CD4-positive, alpha-beta memory T cell (primary cell): ENCODE results near the gene KCNB1. TPM values are rescaled to one million over a fixed set of nuclear protein-coding genes. Genes with fewer than 3 reads are reported as not detected.

Experiments used
- CTCF ChIA-PET: fragments of 350-600 bp; sonication (Branson Sonifier 250); formaldehyde crosslinking; loops from one replicate; lab custom pipeline; 2021; ENCODE audit warnings: inconsistent platforms; ENCODE audit not compliant: partially characterized antibody; lab: Charles Lee
- POLR2A ChIA-PET: fragments of 350-600 bp; sonication (Branson Sonifier 250); formaldehyde crosslinking; loops from one replicate; lab custom pipeline; 2021; ENCODE audit not compliant: partially characterized antibody; lab: Charles Lee
- DNase-seq, 5 donors: peaks; one replicate each; pipeline versions ENCODE4 v3.0.0 to v3.0.0-alpha.2; 2020 to 2022; ENCODE audit warnings: mixed read lengths in 1 of 5
- H3K27ac ChIP-seq: one replicate; pipeline ENCODE4 v1.7.0; 2013; ENCODE audit warnings: low read depth, low read length
- H3K27me3 ChIP-seq: 2 replicates; pipeline ENCODE4 v1.7.0; 2013; ENCODE audit warnings: mild to moderate bottlenecking, low read length, moderate library complexity; ENCODE audit not compliant: insufficient read depth
- H3K36me3 ChIP-seq: 2 replicates; pipeline ENCODE4 v1.7.0; 2013; ENCODE audit warnings: mild to moderate bottlenecking, low read length, moderate library complexity; ENCODE audit not compliant: insufficient read depth
- H3K4me1 ChIP-seq: 2 replicates; pipeline ENCODE4 v1.7.0; 2013; ENCODE audit warnings: mild to moderate bottlenecking, low read length, moderate library complexity; ENCODE audit not compliant: insufficient read depth
- H3K4me3 ChIP-seq, 2 donors: one replicate each; pipeline ENCODE4 v1.7.0; 2013; ENCODE audit warnings: low read length in 2 of 2, mild to moderate bottlenecking in 1 of 2
- H3K9me3 ChIP-seq, 2 donors: one replicate each; pipeline ENCODE4 v1.7.0; 2013; ENCODE audit warnings: low read length in 2 of 2, control low read depth in 1 of 2; ENCODE audit not compliant: control insufficient read depth in 1 of 2
- H3K27ac Mint-ChIP-seq, 7 donors: one replicate each; pipeline ENCODE4 v1.8.0; 2020 to 2021; ENCODE audit warnings: mixed read lengths in 7 of 7, mild to moderate bottlenecking in 6 of 7, inconsistent platforms in 3 of 7, moderate library complexity in 3 of 7
- H3K27me3 Mint-ChIP-seq, 2 donors: one replicate each; pipeline ENCODE4 v1.8.0; 2020 to 2021; ENCODE audit warnings: mixed read lengths in 2 of 2
- H3K36me3 Mint-ChIP-seq, 2 donors: one replicate each; pipeline ENCODE4 v1.8.0; 2020 to 2021; ENCODE audit warnings: mixed read lengths in 2 of 2, inconsistent platforms in 1 of 2, mild to moderate bottlenecking in 1 of 2
- H3K4me1 Mint-ChIP-seq, 4 donors: one replicate each; pipeline ENCODE4 v1.8.0; 2020 to 2021; ENCODE audit warnings: mixed read lengths in 4 of 4, mild to moderate bottlenecking in 1 of 4
- H3K4me3 Mint-ChIP-seq, 8 donors: one replicate each; pipeline ENCODE4 v1.8.0; 2020 to 2021; ENCODE audit warnings: mixed read lengths in 8 of 8, mild to moderate bottlenecking in 7 of 8, moderate library complexity in 6 of 8, inconsistent platforms in 3 of 8
- H3K9me3 Mint-ChIP-seq, 8 donors: one replicate each; pipeline ENCODE4 v1.8.0; 2020 to 2021; ENCODE audit warnings: mixed read lengths in 8 of 8, mild to moderate bottlenecking in 5 of 8, inconsistent platforms in 3 of 8, moderate library complexity in 1 of 8
- intact Hi-C: fragments of 100-400 bp; cut with micrococcal nuclease; formaldehyde crosslinking; loops from one replicate; pipeline ENCODE4 v1.15.1; 2023
- polyA plus RNA-seq, 2 donors: library from polyadenylated mRNA; unstranded; fragments of 300-500 nt; fragmentation: Illumina TruSeq; gene quantifications; one replicate each; pipeline ENCODE4 v1.2.3, GENCODE V29; 2021
- total RNA-seq, 2 experiments: library from RNA; stranded (reverse); gene quantifications; one replicate each; pipeline ENCODE4 v1.2.3, GENCODE V29; 2021

Gene KCNB1
- total and polyA plus RNA-seq, 4 experiments from 2014 or later = 0.09 TPM; not detected in 3

DNA sequence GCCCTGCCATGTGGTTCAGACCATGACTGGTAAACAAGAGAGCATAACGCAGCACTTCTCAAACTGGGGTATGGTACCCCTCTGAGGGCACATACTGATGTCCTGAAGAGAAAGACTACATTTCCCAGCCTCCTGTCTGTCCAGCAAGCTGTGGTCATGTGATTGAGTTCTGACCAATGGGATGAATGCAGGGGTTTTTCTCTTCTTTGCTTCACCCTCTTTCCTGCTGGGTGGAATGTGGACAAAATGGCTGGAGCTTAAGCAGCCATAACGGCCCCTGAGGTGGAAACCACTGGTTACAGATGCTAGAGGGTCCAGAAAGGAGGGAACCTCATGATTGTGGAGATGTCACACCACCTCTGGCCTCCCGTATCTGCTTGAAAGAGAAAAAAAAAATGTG is 19.4 kb upstream of the KCNB1 start:
- no peak overlapping the region for H3K27ac Mint-ChIP-seq

DNA sequence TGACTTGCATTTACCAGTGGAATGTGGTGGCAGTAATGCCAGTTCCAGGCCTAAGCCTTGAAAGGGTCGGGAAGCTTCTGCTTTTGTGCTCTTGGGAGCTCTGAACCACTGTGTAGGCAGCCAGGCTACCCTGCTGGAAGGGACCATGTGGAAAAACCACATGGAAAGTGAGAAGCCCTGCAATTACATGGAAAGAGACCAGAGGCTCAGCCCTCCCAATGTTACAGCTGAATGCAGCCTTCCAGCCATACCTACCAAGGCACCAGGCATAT is 14.9 kb upstream of the KCNB1 start:
- ChIA-PET CTCF (interaction anchor here (1.3 kb wide), 1 partner anchor 13 kb away, joined by 3 read pairs; no protein-coding TSS in a partner anchor), POLR2A (no interaction called here)
- intact Hi-C loops = no loop called here
- Mint-ChIP-seq H3K27me3 (peaks cover 19 to 27% of the 10 kb centered on the region in 2 donors), H3K36me3 (no peaks in the 10 kb centered on the region), H3K27ac (no peak overlapping the region), H3K4me3 (no peak overlapping the region), H3K4me1 (no peaks in the 10 kb centered on the region), H3K9me3 (peaks cover 0 to 3% (median 0%) of the 10 kb centered on the region in 8 donors)
- DNase-seq = no peak
- H3K36me3 ChIP-seq = no peaks in the 10 kb centered on the region
- H3K27me3 ChIP-seq = no peaks in the 10 kb centered on the region
- no peaks in the 10 kb centered on the region for H3K9me3 ChIP-seq
- H3K27ac ChIP-seq = no peak overlapping the region
- H3K4me3 ChIP-seq = no peak overlapping the region
- H3K4me1 ChIP-seq = no peaks in the 10 kb centered on the region

More for the DNA sequence above, 19.4 kb upstream of the KCNB1 start:
- H3K4me1 ChIP-seq = no peaks in the 10 kb centered on the region
- peaks cover 4% of the 10 kb centered on the region for H3K27me3 ChIP-seq
- POLR2A ChIA-PET = no interaction called here
- intact Hi-C loops = no loop called here
- no peaks in the 10 kb centered on the region for H3K4me1 Mint-ChIP-seq
- H3K36me3 ChIP-seq = no peaks in the 10 kb centered on the region
- no peaks in the 10 kb centered on the region for H3K9me3 ChIP-seq
- no peak overlapping the region for H3K4me3 Mint-ChIP-seq
- no peaks in the 10 kb centered on the region for H3K36me3 Mint-ChIP-seq
- CTCF ChIA-PET = no interaction called here
- no peak overlapping the region for H3K27ac ChIP-seq
- H3K4me3 ChIP-seq = no peak overlapping the region
- no peak for DNase-seq
- H3K9me3 Mint-ChIP-seq = peaks cover 0 to 3% (median under 1%) of the 10 kb centered on the region in 8 donors
- H3K27me3 Mint-ChIP-seq = peaks cover 17 to 38% of the 10 kb centered on the region in 2 donors

DNA sequence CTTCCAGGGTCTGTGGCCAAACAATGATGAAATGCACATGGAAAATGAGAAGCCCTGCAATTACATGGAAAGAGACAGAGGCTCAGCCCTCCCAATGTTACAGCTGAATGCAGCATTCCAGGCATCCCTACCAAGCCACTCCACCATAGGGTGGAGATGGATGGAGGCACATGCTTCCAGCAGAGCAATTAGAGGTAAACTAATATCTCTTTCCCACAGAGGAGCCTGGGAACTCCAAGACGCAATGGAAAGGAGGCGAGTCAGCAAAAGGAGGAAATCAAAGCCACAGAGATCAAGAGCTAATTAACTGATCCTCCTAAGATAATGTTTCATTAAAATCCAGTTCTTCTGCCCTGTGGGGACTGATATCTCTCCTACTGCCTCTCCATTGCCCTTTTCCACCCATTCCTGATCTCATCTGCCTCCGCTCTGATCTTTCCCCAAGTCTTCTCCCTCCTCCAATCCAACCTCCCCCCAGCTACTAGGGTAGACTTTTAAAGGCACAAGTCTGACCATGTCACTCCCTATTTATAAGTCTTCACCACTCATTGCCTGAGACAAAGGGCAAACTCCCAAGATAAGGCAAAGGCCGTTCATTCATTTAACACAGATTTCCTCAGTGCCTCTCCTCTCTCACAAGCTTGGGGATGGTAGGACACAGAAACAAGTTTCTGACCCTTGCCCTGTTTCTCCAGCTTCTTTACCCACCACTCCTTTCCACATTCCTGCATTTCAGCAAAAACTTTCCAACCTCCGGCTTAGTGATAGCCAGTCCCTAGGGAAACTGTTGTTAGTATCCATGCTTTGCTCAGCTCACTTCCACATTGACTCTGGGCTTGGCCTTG is 14.3 kb upstream of the KCNB1 start:
- DNase-seq = no peak
- Histone ChIP-seq H3K9me3 (no peaks in the 10 kb centered on the region), H3K36me3 (no peaks in the 10 kb centered on the region), H3K27me3 (no peaks in the 10 kb centered on the region), H3K27ac (no peak overlapping the region), H3K4me1 (no peaks in the 10 kb centered on the region), H3K4me3 (no peak overlapping the region)
- POLR2A ChIA-PET = no interaction called here
- H3K4me3 Mint-ChIP-seq = peak overlapping the region in 1 of 8 donors; percentile 46
- intact Hi-C loops = no loop called here
- H3K4me1 Mint-ChIP-seq = no peaks in the 10 kb centered on the region
- peaks cover 22 to 31% of the 10 kb centered on the region in 2 donors for H3K27me3 Mint-ChIP-seq
- peaks cover 0 to 5% (median 0%) of the 10 kb centered on the region in 8 donors for H3K9me3 Mint-ChIP-seq
- CTCF ChIA-PET = interaction anchor here (1.3 kb wide), 1 partner anchor 12 kb away, joined by 3 read pairs; no protein-coding TSS in a partner anchor
- no peaks in the 10 kb centered on the region for H3K36me3 Mint-ChIP-seq
- no peak overlapping the region for H3K27ac Mint-ChIP-seq

DNA sequence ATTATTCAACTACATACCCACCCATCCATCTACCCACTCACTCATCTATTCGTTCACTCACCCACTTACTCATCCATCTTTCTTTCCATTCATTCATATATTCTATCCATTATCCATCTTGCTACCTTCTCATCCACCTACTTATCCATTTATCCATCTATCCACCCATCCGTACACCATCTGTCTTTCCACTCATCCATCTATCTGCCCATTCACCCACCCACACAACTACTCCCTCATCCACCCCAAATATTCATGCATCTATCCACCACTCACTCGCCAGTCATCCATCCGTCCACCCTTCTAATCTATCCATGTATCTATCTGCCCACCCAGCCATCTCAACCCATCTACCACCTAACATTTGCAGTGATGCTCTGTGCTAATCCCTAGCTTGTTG is 13.6 kb upstream of the KCNB1 start:
- Histone ChIP-seq H3K4me3 (no peak overlapping the region), H3K4me1 (no peaks in the 10 kb centered on the region), H3K27ac (no peak overlapping the region), H3K36me3 (no peaks in the 10 kb centered on the region), H3K27me3 (peaks cover 5% of the 10 kb centered on the region), H3K9me3 (no peaks in the 10 kb centered on the region)
- intact Hi-C loops = no loop called here
- peaks cover 23 to 28% of the 10 kb centered on the region in 2 donors for H3K27me3 Mint-ChIP-seq
- no peak for DNase-seq
- H3K4me3 Mint-ChIP-seq = no peak overlapping the region
- no peak overlapping the region for H3K27ac Mint-ChIP-seq
- ChIA-PET CTCF (no interaction called here), POLR2A (no interaction called here)
- no peaks in the 10 kb centered on the region for H3K4me1 Mint-ChIP-seq
- peaks cover 0 to 8% (median 0%) of the 10 kb centered on the region in 8 donors for H3K9me3 Mint-ChIP-seq
- H3K36me3 Mint-ChIP-seq = peaks cover 0 to 4% of the 10 kb centered on the region in 2 donors

DNA sequence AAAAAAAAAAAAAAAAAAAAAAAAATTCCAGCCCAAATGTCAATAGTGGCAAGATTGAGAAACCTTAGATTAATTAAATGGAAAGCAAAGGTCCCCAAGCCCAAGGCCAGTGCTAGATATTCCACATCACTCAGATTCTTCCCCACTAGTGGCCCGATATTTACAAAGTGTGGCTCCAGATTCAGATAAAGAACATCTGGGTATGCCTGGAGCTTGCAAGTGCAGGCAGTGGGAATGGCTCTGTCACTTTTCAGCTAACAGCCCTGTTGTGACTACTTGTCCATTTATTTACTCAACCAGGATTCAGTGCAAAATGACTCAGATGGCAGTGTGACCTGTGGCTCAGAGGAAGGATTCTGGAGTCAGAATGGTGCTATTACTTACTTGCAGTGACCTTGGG is 8.2 kb upstream of the KCNB1 start:
- no peaks in the 10 kb centered on the region for H3K36me3 ChIP-seq
- peaks cover 41 to 45% of the 10 kb centered on the region in 2 donors for H3K27me3 Mint-ChIP-seq
- no peaks in the 10 kb centered on the region for H3K9me3 ChIP-seq
- H3K9me3 Mint-ChIP-seq = peaks cover 1 to 17% (median 11%) of the 10 kb centered on the region in 8 donors
- no peak for DNase-seq
- H3K36me3 Mint-ChIP-seq = peaks cover 0 to 13% of the 10 kb centered on the region in 2 donors
- ChIA-PET CTCF (no interaction called here), POLR2A (no interaction called here)
- H3K27me3 ChIP-seq = peaks cover 7% of the 10 kb centered on the region
- no peaks in the 10 kb centered on the region for H3K4me1 ChIP-seq
- intact Hi-C loops = no loop called here
- no peaks in the 10 kb centered on the region for H3K4me1 Mint-ChIP-seq
- H3K4me3 Mint-ChIP-seq = no peak overlapping the region
- H3K27ac ChIP-seq = no peak overlapping the region
- H3K27ac Mint-ChIP-seq = no peak overlapping the region
- H3K4me3 ChIP-seq = no peak overlapping the region

DNA sequence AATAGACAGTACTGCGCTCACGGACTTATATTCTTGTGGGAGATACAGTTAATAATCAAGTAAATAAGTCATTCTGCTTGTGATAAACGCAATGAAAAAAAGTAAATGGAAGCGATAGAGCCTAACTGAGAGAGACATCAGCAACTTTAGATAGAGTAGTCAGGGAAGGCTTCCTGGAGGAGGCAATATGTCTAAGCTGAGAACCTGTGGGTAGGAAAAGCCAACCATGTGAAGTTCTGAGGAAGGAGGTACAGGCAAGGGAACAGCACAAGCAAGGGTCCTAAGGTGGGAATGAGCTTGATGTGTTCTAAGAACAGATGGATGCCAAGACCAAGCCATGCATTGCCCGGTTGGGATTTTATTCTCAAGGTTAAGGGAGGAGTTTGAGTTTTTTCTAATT is 7.2 kb upstream of the KCNB1 start:
- Histone ChIP-seq H3K4me3 (no peak overlapping the region), H3K36me3 (no peaks in the 10 kb centered on the region), H3K9me3 (no peaks in the 10 kb centered on the region), H3K27me3 (peaks cover 14% of the 10 kb centered on the region), H3K4me1 (peaks cover 1% of the 10 kb centered on the region), H3K27ac (no peak overlapping the region)
- no peak for DNase-seq
- POLR2A ChIA-PET = no interaction called here
- Mint-ChIP-seq H3K4me1 (peaks cover under 1 to 3% (median 2%) of the 10 kb centered on the region in 4 donors), H3K36me3 (peaks cover 0 to 13% of the 10 kb centered on the region in 2 donors), H3K27ac (no peak overlapping the region), H3K27me3 (peaks cover 43 to 49% of the 10 kb centered on the region in 2 donors), H3K4me3 (no peak overlapping the region), H3K9me3 (peaks cover 3 to 17% (median 11%) of the 10 kb centered on the region in 8 donors)
- CTCF ChIA-PET = no interaction called here
- intact Hi-C loops = no loop called here

DNA sequence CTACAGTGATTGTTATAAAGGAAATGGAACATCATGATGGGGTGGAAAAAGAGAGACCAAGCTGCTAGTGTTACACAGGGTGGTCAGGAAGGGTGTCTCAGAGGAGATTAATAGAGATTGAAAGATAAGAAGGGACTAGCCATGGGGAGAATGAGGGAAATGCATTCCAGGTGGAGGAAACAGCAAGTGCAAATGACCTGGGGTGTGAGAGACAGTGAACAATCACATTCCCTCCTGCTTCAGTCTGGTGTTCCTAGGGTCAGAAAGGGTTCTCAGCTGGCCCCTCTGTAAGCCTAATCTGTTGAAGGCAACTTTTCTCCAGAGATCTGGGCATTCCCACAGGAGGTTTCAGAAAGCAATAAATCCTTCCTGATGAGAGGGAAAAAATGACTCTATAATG is 3.6 kb upstream of the KCNB1 start:
- no peak for DNase-seq
- H3K27me3 Mint-ChIP-seq = peaks cover 40 to 56% of the 10 kb centered on the region in 2 donors
- H3K36me3 ChIP-seq = no peaks in the 10 kb centered on the region
- H3K4me1 ChIP-seq = peaks cover 14% of the 10 kb centered on the region
- H3K36me3 Mint-ChIP-seq = peaks cover 0 to 9% of the 10 kb centered on the region in 2 donors
- H3K4me3 ChIP-seq = no peak overlapping the region
- ChIA-PET CTCF (interaction anchor here (1.2 kb wide), 1 partner anchor 19 kb away, joined by 3 read pairs; no protein-coding TSS in a partner anchor), POLR2A (no interaction called here)
- no peak overlapping the region for H3K27ac ChIP-seq
- peaks cover 4 to 10% (median 6%) of the 10 kb centered on the region in 4 donors for H3K4me1 Mint-ChIP-seq
- H3K27me3 ChIP-seq = peaks cover 23% of the 10 kb centered on the region
- H3K9me3 ChIP-seq = no peaks in the 10 kb centered on the region
- intact Hi-C loops = no loop called here
- peak overlapping the region in 1 of 7 donors; percentile 3 for H3K27ac Mint-ChIP-seq
- peak overlapping the region in 2 of 8 donors; percentile 2 to 5 for H3K4me3 Mint-ChIP-seq
- peaks cover 3 to 17% (median 11%) of the 10 kb centered on the region in 8 donors for H3K9me3 Mint-ChIP-seq
